ENCODE data around the gene CCL8.

GRCh38 chr17:34305061-34305460, 14.2 kb upstream of the CCL8 start:
- TF ChIP-seq CTCF (IDR thresholded peaks at IDR 0.05; ENCODE audit: insufficient read depth, low read length, poor library complexity, severe bottlenecking): no peak
- TF ChIP-seq EZH2phosphoT487 (conservative IDR thresholded peaks at IDR 0.05; ENCODE audit: low read length): no peak
